Measurements from ENCODE around the gene UST. TPM values are rescaled to one million over a fixed set of nuclear protein-coding genes. Genes with fewer than 3 reads are reported as not detected.
A peak's percentile ranks its signal among the peaks of the same experiment; 100 is the strongest.

The UST gene
- total and polyA plus RNA-seq, 9 of the 15 experiments (the other 6 are each of a cell fraction or from before 2014, with no cell fraction given) = 0.04 to 0.10 TPM; not detected in 7

DNA sequence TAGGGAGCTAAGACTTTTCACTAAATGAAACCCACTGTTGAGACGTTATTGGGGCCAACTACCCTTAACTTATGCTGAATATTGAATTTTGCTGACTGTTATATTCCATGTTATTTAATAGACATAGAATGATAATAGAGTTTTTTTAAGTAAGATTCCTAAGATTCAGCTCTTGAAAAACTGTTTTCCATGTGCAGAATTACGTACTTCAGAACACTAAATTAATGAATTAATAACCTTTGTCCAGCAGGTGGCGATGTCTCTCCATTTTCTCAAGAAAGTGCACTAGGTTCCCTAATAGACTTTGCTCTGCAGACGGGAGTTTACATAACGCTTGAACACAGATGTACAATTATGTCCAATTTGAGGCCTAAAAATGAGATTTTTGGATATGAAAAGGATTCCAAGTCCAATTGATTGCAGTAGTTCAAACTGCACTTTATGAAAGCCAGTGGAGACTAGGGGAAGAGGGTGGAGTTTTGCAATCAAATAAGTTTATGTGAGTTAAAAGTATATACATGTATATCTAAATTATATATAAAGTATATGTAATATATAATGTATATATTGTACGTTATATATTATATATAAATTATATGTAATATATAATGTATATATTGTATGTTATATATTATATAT is 282.1 kb downstream of the UST start (continued):
- no peak for TF ChIP-seq MBD2 (IDR thresholded peaks at IDR 0.05; ENCODE audit: borderline replicate concordance, low read depth)
- no peak for TF ChIP-seq POLR3A (IDR thresholded peaks at IDR 0.05; ENCODE audit: borderline replicate concordance, extremely low read depth, insufficient read depth, insufficient read length)
- no peak for TF ChIP-seq ZNF431 (CRISPR knock-in tag; IDR thresholded peaks at IDR 0.05)
- TF ChIP-seq ZNF274 (IDR thresholded peaks at IDR 0.05; ENCODE audit: borderline replicate concordance, low read depth, low read length) = no peak
- no peak for TF ChIP-seq BRD4 (IDR thresholded peaks at IDR 0.05)
- TF ChIP-seq SAP30 (IDR thresholded peaks at IDR 0.05; ENCODE audit: borderline replicate concordance, insufficient read depth, low read depth, low read length, poor library complexity, severe bottlenecking) = no peak
- no peak for TF ChIP-seq ETS2 (tag; IDR thresholded peaks at IDR 0.05; ENCODE audit: borderline replicate concordance, poor library complexity, severe bottlenecking)
- TF ChIP-seq STAG1 (CRISPR knock-in tag; IDR thresholded peaks at IDR 0.05; ENCODE audit: borderline replicate concordance) = peak; percentile 47; the same call in 1 of the 2 replicates
- TF ChIP-seq, protein P1, sequence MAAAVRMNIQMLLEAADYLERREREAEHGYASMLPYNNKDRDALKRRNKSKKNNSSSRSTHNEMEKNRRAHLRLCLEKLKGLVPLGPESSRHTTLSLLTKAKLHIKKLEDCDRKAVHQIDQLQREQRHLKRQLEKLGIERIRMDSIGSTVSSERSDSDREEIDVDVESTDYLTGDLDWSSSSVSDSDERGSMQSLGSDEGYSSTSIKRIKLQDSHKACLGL (CRISPR knock-in tag; IDR thresholded peaks at IDR 0.05; ENCODE audit: borderline replicate concordance, poor library complexity, severe bottlenecking) = no peak
- TF ChIP-seq, protein P2, sequence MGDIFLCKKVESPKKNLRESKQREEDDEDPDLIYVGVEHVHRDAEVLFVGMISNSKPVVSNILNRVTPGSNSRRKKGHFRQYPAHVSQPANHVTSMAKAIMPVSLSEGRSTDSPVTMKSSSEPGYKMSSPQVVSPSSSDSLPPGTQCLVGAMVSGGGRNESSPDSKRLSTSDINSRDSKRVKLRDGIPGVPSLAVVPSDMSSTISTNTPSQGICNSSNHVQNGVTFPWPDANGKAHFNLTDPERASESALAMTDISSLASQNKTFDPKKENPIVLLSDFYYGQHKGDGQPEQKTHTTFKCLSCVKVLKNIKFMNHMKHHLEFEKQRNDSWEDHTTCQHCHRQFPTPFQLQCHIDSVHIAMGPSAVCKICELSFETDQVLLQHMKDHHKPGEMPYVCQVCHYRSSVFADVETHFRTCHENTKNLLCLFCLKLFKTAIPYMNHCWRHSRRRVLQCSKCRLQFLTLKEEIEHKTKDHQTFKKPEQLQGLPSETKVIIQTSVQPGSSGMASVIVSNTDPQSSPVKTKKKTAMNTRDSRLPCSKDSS (IDR thresholded peaks at IDR 0.05; ENCODE audit: low read depth, partially characterized antibody) = no peak
- TF ChIP-seq TAF1 (IDR thresholded peaks at IDR 0.05; ENCODE audit: control insufficient read depth, extremely low read depth, insufficient read depth, low read length, severe bottlenecking) = no peak
- no peak for TF ChIP-seq ARHGAP35 (IDR thresholded peaks at IDR 0.05; ENCODE audit: partially characterized antibody)
- TF ChIP-seq HLTF (IDR thresholded peaks at IDR 0.05) = no peak
- TF ChIP-seq KDM4B (IDR thresholded peaks at IDR 0.05; ENCODE audit: borderline replicate concordance in 2 of 2, low read depth in 1 of 2) = no peak
- TF ChIP-seq, protein P3, sequence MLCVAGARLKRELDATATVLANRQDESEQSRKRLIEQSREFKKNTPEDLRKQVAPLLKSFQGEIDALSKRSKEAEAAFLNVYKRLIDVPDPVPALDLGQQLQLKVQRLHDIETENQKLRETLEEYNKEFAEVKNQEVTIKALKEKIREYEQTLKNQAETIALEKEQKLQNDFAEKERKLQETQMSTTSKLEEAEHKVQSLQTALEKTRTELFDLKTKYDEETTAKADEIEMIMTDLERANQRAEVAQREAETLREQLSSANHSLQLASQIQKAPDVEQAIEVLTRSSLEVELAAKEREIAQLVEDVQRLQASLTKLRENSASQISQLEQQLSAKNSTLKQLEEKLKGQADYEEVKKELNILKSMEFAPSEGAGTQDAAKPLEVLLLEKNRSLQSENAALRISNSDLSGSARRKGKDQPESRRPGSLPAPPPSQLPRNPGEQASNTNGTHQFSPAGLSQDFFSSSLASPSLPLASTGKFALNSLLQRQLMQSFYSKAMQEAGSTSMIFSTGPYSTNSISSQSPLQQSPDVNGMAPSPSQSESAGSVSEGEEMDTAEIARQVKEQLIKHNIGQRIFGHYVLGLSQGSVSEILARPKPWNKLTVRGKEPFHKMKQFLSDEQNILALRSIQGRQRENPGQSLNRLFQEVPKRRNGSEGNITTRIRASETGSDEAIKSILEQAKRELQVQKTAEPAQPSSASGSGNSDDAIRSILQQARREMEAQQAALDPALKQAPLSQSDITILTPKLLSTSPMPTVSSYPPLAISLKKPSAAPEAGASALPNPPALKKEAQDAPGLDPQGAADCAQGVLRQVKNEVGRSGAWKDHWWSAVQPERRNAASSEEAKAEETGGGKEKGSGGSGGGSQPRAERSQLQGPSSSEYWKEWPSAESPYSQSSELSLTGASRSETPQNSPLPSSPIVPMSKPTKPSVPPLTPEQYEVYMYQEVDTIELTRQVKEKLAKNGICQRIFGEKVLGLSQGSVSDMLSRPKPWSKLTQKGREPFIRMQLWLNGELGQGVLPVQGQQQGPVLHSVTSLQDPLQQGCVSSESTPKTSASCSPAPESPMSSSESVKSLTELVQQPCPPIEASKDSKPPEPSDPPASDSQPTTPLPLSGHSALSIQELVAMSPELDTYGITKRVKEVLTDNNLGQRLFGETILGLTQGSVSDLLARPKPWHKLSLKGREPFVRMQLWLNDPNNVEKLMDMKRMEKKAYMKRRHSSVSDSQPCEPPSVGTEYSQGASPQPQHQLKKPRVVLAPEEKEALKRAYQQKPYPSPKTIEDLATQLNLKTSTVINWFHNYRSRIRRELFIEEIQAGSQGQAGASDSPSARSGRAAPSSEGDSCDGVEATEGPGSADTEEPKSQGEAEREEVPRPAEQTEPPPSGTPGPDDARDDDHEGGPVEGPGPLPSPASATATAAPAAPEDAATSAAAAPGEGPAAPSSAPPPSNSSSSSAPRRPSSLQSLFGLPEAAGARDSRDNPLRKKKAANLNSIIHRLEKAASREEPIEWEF (CRISPR knock-in tag; IDR thresholded peaks at IDR 0.05) = no peak
- TF ChIP-seq DACH1 (IDR thresholded peaks at IDR 0.05; ENCODE audit: partially characterized antibody) = peak; percentile 55
- no peak for TF ChIP-seq GTF2F1 (IDR thresholded peaks at IDR 0.05; ENCODE audit: low read depth, low read length)
